ENCODE measurements around the gene GMPR2. TPM values are rescaled to one million over a fixed set of nuclear protein-coding genes. Genes with fewer than 3 reads are reported as not detected.

Gene GMPR2
- total RNA-seq, 1 donor from 2014 or later = 98.4 TPM

GRCh38 chr14:24235804-24236688 is 3.3 kb downstream of the GMPR2 start:
- Histone ChIP-seq H3K4me1 (peaks cover 11% of the 10 kb centered on the region), H3K27me3 (no peaks in the 10 kb centered on the region), H2AFZ (replicated peaks) (no peak overlapping the region), H3K4me2 (no peak overlapping the region), H3K9ac (no peak overlapping the region), H3K27ac (no peak overlapping the region), H3K4me3 (no peak overlapping the region), H3K36me3 (no peaks in the 10 kb centered on the region), H3K79me2 (ENCODE audit: low read depth) (peaks cover 38% of the 10 kb centered on the region), H3F3A (ENCODE audit: low read depth) (peaks cover 16% of the 10 kb centered on the region), H3K9me3 (ENCODE audit: low read depth) (no peaks in the 10 kb centered on the region), H4K20me1 (ENCODE audit: low read depth) (peaks cover 6% of the 10 kb centered on the region)
- H3K9me3 Mint-ChIP-seq = no peaks in the 10 kb centered on the region
- TF ChIP-seq EZH2phosphoT487 (IDR thresholded peaks at IDR 0.05) (no peak), CTCF (IDR thresholded peaks at IDR 0.05) (no peak)
- peak overlapping the region; percentile 51 for H3K4me3 Mint-ChIP-seq
- no peak for DNase-seq (ENCODE audit: low spot score)
- H3K36me3 Mint-ChIP-seq = peaks cover 21% of the 10 kb centered on the region
- H3K27me3 Mint-ChIP-seq (ENCODE audit: insufficient read depth, low read depth) = no peaks in the 10 kb centered on the region
- H3K4me1 Mint-ChIP-seq = peaks cover 29% of the 10 kb centered on the region
- H3K27ac Mint-ChIP-seq = no peak overlapping the region

- H3K4me1 Mint-ChIP-seq = peaks cover 26% of the 10 kb centered on the region
- TF ChIP-seq CTCF (IDR thresholded peaks at IDR 0.05) = no peak
- TF ChIP-seq EZH2phosphoT487 (IDR thresholded peaks at IDR 0.05) = no peak
- TF ChIP-seq EZH2 (IDR thresholded peaks at IDR 0.05) = no peak
- Histone ChIP-seq H3K4me2 (no peak overlapping the region), H3K4me3 (no peak overlapping the region), H3K9me3 (ENCODE audit: low read depth) (no peaks in the 10 kb centered on the region), H3F3A (ENCODE audit: low read depth) (peaks cover 9% of the 10 kb centered on the region), H3K79me2 (ENCODE audit: low read depth) (peaks cover 37% of the 10 kb centered on the region), H3K4me1 (peaks cover 10% of the 10 kb centered on the region), H3K27ac (no peak overlapping the region), H2AFZ (replicated peaks) (no peak overlapping the region), H3K36me3 (no peaks in the 10 kb centered on the region), H3K27me3 (no peaks in the 10 kb centered on the region), H3K9ac (no peak overlapping the region), H4K20me1 (ENCODE audit: low read depth) (peaks cover 5% of the 10 kb centered on the region)
- no peak for DNase-seq (ENCODE audit: low spot score)
- no peak overlapping the region for H3K4me3 Mint-ChIP-seq
- peaks cover 21% of the 10 kb centered on the region for H3K36me3 Mint-ChIP-seq
- no peak overlapping the region for H3K27ac Mint-ChIP-seq
- H3K9me3 Mint-ChIP-seq = no peaks in the 10 kb centered on the region
- no peaks in the 10 kb centered on the region for H3K27me3 Mint-ChIP-seq (ENCODE audit: insufficient read depth, low read depth)
Measured at GRCh38 chr14:24236689-24237462, 4.1 kb downstream of the GMPR2 start.

- Mint-ChIP-seq H3K36me3 (peaks cover 21% of the 10 kb centered on the region), H3K27me3 (ENCODE audit: insufficient read depth, low read depth) (no peaks in the 10 kb centered on the region), H3K4me1 (peaks cover 26% of the 10 kb centered on the region), H3K4me3 (no peak overlapping the region), H3K27ac (no peak overlapping the region), H3K9me3 (no peaks in the 10 kb centered on the region)
- Histone ChIP-seq H3K9ac (no peak overlapping the region), H3K36me3 (no peaks in the 10 kb centered on the region), H4K20me1 (ENCODE audit: low read depth) (peaks cover 5% of the 10 kb centered on the region), H3F3A (ENCODE audit: low read depth) (peaks cover 10% of the 10 kb centered on the region), H3K4me3 (no peak overlapping the region), H3K27me3 (no peaks in the 10 kb centered on the region), H2AFZ (replicated peaks) (no peak overlapping the region), H3K79me2 (ENCODE audit: low read depth) (peaks cover 35% of the 10 kb centered on the region), H3K9me3 (ENCODE audit: low read depth) (no peaks in the 10 kb centered on the region), H3K4me1 (peaks cover 10% of the 10 kb centered on the region), H3K27ac (no peak overlapping the region), H3K4me2 (no peak overlapping the region)
- DNase-seq (ENCODE audit: low spot score) = no peak
- TF ChIP-seq EZH2phosphoT487 (IDR thresholded peaks at IDR 0.05) = no peak
- no peak for TF ChIP-seq EZH2 (IDR thresholded peaks at IDR 0.05)
- TF ChIP-seq CTCF (IDR thresholded peaks at IDR 0.05) = no peak
Measured at GRCh38 chr14:24237463-24237955, 4.8 kb downstream of the GMPR2 start.
